Sigmoid colon (tissue), 4 donors: ENCODE results near the gene RAB31.

Experiments used
- EP300 ChIP-seq, 4 donors: sonication (generic); formaldehyde crosslinking; IDR thresholded peaks; one replicate each; pipeline ENCODE4 v1.6.1; 2017; ENCODE audit warnings: antibody characterized with exemption in 4 of 4
- POLR2A ChIP-seq, 2 donors: fragments of 450-650 bp; IDR thresholded peaks; one replicate each; pipeline ENCODE4 v1.6.1; 2016; ENCODE audit warnings: antibody characterized with exemption in 2 of 2, mild to moderate bottlenecking in 2 of 2, moderate library complexity in 2 of 2
- TF ChIP-seq, protein P1 (sequence below), 4 experiments: fragments of 450-650 bp in 3 of 4; fragments of 200-600 bp in 1 of 4; IDR thresholded peaks; one replicate each; pipeline ENCODE4 v1.5.1; 2016 to 2019; ENCODE audit warnings: antibody characterized with exemption in 4 of 4, mild to moderate bottlenecking in 3 of 4, moderate library complexity in 2 of 4

DNA sequence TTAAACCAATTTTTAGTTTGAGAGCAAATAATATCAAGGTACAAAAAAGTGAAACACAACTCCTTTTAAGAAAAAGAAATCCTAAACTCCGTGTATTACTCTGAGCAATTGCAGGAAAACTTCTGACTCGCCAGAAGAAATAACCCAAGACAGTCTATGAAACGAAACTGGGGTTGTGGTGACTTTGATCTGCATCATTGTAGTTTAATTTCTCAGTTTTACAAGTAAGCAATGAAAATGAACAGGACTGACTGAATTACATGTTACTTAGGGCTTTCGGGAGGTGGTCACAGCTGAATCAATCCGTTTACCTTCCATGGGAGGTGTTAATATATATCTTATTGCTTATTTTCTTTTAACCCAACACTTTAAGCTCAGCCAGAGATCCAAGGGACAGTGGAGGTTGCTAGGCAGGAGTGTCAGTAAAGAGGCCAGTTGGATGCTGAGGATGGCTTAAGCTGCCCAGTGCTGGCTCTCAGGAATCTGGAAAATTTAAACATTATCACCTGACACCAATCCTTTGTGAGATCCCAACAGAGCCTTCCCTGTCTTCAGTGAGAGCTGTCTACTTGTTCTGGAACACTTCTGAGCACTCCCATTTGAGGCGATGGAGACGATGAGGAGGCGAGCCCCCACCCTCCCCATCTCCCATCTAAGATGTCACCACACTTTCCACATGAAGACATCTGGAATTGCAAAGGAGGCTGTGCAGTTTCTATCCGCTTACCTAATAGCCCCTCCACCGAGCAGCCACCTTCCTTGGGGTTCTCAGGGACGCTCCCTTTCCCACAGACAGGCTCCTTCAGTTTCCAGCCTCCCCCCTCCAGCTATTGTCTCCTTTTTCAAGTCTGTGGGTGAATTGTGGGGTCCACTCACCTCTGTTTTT, 3.6 kb upstream of the RAB31 start:
- TF ChIP-seq, protein P1, sequence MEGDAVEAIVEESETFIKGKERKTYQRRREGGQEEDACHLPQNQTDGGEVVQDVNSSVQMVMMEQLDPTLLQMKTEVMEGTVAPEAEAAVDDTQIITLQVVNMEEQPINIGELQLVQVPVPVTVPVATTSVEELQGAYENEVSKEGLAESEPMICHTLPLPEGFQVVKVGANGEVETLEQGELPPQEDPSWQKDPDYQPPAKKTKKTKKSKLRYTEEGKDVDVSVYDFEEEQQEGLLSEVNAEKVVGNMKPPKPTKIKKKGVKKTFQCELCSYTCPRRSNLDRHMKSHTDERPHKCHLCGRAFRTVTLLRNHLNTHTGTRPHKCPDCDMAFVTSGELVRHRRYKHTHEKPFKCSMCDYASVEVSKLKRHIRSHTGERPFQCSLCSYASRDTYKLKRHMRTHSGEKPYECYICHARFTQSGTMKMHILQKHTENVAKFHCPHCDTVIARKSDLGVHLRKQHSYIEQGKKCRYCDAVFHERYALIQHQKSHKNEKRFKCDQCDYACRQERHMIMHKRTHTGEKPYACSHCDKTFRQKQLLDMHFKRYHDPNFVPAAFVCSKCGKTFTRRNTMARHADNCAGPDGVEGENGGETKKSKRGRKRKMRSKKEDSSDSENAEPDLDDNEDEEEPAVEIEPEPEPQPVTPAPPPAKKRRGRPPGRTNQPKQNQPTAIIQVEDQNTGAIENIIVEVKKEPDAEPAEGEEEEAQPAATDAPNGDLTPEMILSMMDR (IDR thresholded peaks at IDR 0.05), result no peak
- TF ChIP-seq POLR2A (IDR thresholded peaks at IDR 0.05) (no peak), EP300 (IDR thresholded peaks at IDR 0.05) (no peak)
